Ovary (tissue), 9 donors: ENCODE data around the gene FBXO44. TPM values are rescaled to one million over a fixed set of nuclear protein-coding genes. Genes with fewer than 3 reads are reported as not detected.

Experiments
- DNase-seq, 5 donors: peaks; one replicate each; pipeline ENCODE4 v3.0.0-alpha.2; 2019 to 2020
- H3K27ac ChIP-seq, 2 donors: fragments of 200-600 bp; one replicate each; pipeline versions ENCODE4 v1.5.1 to v1.8.0; 2019 to 2022
- H3K27me3 ChIP-seq: fragments of 200-600 bp; one replicate; pipeline ENCODE4 v1.8.0; 2022
- H3K36me3 ChIP-seq: fragments of 200-600 bp; sonication (generic); one replicate; pipeline ENCODE4 v1.5.1; 2019
- H3K4me1 ChIP-seq: one replicate; pipeline ENCODE4 v1.8.1; 2013; ENCODE audit warnings: mild to moderate bottlenecking, moderate library complexity; ENCODE audit not compliant: insufficient read depth
- H3K4me3 ChIP-seq: fragments of 200-600 bp; sonication (generic); one replicate; pipeline ENCODE4 v1.5.1; 2017
- H3K9me3 ChIP-seq, 2 donors: fragments of 200-600 bp in 1 of 2; sonication (generic) in 1 of 2; one replicate each; pipeline versions ENCODE4 v1.5.1 to v1.8.1; 2013 to 2019; ENCODE audit warnings: mild to moderate bottlenecking in 1 of 2, moderate library complexity in 1 of 2
- CTCF ChIP-seq, 3 donors: fragments of 450-650 bp in 2 of 3; fragments of 200-600 bp in 1 of 3; IDR thresholded peaks; one replicate each; pipeline versions ENCODE4 v1.5.1 to v1.8.0; 2016 to 2022; ENCODE audit warnings: antibody characterized with exemption in 3 of 3, mild to moderate bottlenecking in 1 of 3
- EP300 ChIP-seq: sonication (generic); formaldehyde crosslinking; IDR thresholded peaks from one replicate; pipeline ENCODE4 v1.6.1; 2017; ENCODE audit warnings: antibody characterized with exemption
- POLR2A ChIP-seq: fragments of 450-650 bp; IDR thresholded peaks from one replicate; pipeline ENCODE4 v1.6.1; 2017; ENCODE audit warnings: antibody characterized with exemption, mild to moderate bottlenecking, moderate library complexity
- WGBS, 3 donors: extraction: QIAGEN DNeasy Blood & Tissue Kit in 1 of 3; methylation state at CpG; one replicate each; pipeline versions ENCODE4 v1.1.5 to v1.1.7; 2013 to 2017; 5-methylcytosine and 5-hydroxymethylcytosine counted together
- intact Hi-C, 4 donors: fragments of 100-400 bp; cut with DNase I; formaldehyde crosslinking; loops; one replicate each; pipeline versions ENCODE4 v1.11.0 to v1.15.1; 2022 to 2023
- polyA plus RNA-seq, 2 donors: library from polyadenylated mRNA; stranded (reverse); fragments of 200-250 nt in 1 of 2; fragments of 350-450 nt in 1 of 2; fragmentation: Illumina TruSeq in 1 of 2; extraction: RNeasy Lipid Tissue Mini Kit (QIAGEN cat#74804) in 1 of 2; gene quantifications; one replicate each; pipeline ENCODE4 v1.2.3, GENCODE V29; 2013 to 2014
- total RNA-seq, 7 donors: library from RNA; depleted of rRNA in 2 of 7; stranded (reverse); fragments of >200 nt in 2 of 7; fragmentation: NEBNext Ultra II Directional in 3 of 7; extraction: Animal tissue kit (Norgen Biotek cat#: 25700) in 3 of 7; gene quantifications; one replicate each; pipeline versions ENCODE4 v1.1.0 to v1.2.4, GENCODE V29; 2016 to 2023
- donor health status: DM: no; HTN: no; CAD: no; lungs with moderate emphysema.
- donor health status: DM: no; HTN: no; CAD: no.
- donor health status: Bipolar disorder and iron deficiency.
- donor health status: DM: yes; HTN: yes; CAD: no.
- donor health status: DM: no; HTN: no; CAD: no.
- donor health status: DM: yes; HTN: yes; CAD: no.

The FBXO44 gene
- total and polyA plus RNA-seq, 9 donors = 4.2 to 20.8 (median 17.5) TPM

- H3K36me3 ChIP-seq = no peaks in the 10 kb centered on the region
- intact Hi-C loops = loop anchor here in 3 of 4 donors (5.0 kb wide), 2 partner anchors 58 to 68 kb away; no protein-coding TSS in a partner anchor
- H3K4me3 ChIP-seq = peak overlapping the region; percentile 76
- peak overlapping the region; percentile 48 to 73 for H3K27ac ChIP-seq
- TF ChIP-seq CTCF (IDR thresholded peaks at IDR 0.05) = no peak
- no peak for TF ChIP-seq EP300
- no peak for TF ChIP-seq POLR2A
- H3K27me3 ChIP-seq = no peaks in the 10 kb centered on the region
- no peaks in the 10 kb centered on the region for H3K9me3 ChIP-seq
- 0 to 1% (median 1%) methylated on average over 58 to 66 of the region's 66 CpGs for WGBS, 3 donors
- H3K4me1 ChIP-seq = no peaks in the 10 kb centered on the region
- peak in 4 of 5 donors; percentile 44 to 63 (median 58) for DNase-seq
Observed at GRCh38 chr1:11664336-11665065, 9.8 kb downstream of the FBXO44 start.

- Histone ChIP-seq H3K9me3 (no peaks in the 10 kb centered on the region), H3K36me3 (no peaks in the 10 kb centered on the region), H3K27ac (no peak overlapping the region), H3K4me3 (no peak overlapping the region), H3K4me1 (no peaks in the 10 kb centered on the region), H3K27me3 (no peaks in the 10 kb centered on the region)
- 71 to 84% (median 80%) methylated on average over 5 to 14 of the region's 14 CpGs for WGBS, 3 donors
- intact Hi-C loops = no loop called here
- no peak for DNase-seq
- TF ChIP-seq POLR2A (no peak), EP300 (no peak), CTCF (IDR thresholded peaks at IDR 0.05) (no peak)
Observed at GRCh38 chr1:11668516-11668915, 13.8 kb downstream of the FBXO44 start.

- DNase-seq = no peak
- no peaks in the 10 kb centered on the region for H3K36me3 ChIP-seq
- no peaks in the 10 kb centered on the region for H3K27me3 ChIP-seq
- no peak overlapping the region for H3K27ac ChIP-seq
- H3K4me1 ChIP-seq = no peaks in the 10 kb centered on the region
- TF ChIP-seq EP300 (no peak), POLR2A (no peak)
- intact Hi-C loops = no loop called here
- WGBS, 3 donors = 55 to 72% (median 60%) methylated on average over 6 of the region's 6 CpGs
- no peak overlapping the region for H3K4me3 ChIP-seq
- H3K9me3 ChIP-seq = no peaks in the 10 kb centered on the region
Observed at GRCh38 chr1:11670747-11671146, 16.1 kb downstream of the FBXO44 start.

GRCh38 chr1:11671205-11671543, 16.5 kb downstream of the FBXO44 start:
- Histone ChIP-seq H3K4me3 (no peak overlapping the region), H3K36me3 (no peaks in the 10 kb centered on the region), H3K4me1 (no peaks in the 10 kb centered on the region), H3K27me3 (no peaks in the 10 kb centered on the region), H3K9me3 (no peaks in the 10 kb centered on the region), H3K27ac (no peak overlapping the region)
- TF ChIP-seq CTCF (IDR thresholded peaks at IDR 0.05) (no peak), EP300 (no peak), POLR2A (no peak)
- no peak for DNase-seq
- 87 to 88% (median 87%) methylated on average over 6 of the region's 6 CpGs for WGBS, 3 donors
- intact Hi-C loops = no loop called here

GRCh38 chr1:11671544-11672286, 17.0 kb downstream of the FBXO44 start:
- no peak overlapping the region for H3K27ac ChIP-seq
- WGBS, 3 donors = 86 to 90% (median 86%) methylated on average over 14 of the region's 14 CpGs
- no peak overlapping the region for H3K4me3 ChIP-seq
- no peaks in the 10 kb centered on the region for H3K27me3 ChIP-seq
- TF ChIP-seq CTCF (IDR thresholded peaks at IDR 0.05) (no peak), POLR2A (no peak), EP300 (no peak)
- no peaks in the 10 kb centered on the region for H3K36me3 ChIP-seq
- no peaks in the 10 kb centered on the region for H3K9me3 ChIP-seq
- H3K4me1 ChIP-seq = no peaks in the 10 kb centered on the region
- DNase-seq = no peak
- intact Hi-C loops = no loop called here
